ENCODE results near the gene KCNS3. TPM values are rescaled to one million over a fixed set of nuclear protein-coding genes. Genes with fewer than 3 reads are reported as not detected.

Gene KCNS3
- total and polyA plus RNA-seq, 2 of the 13 experiments (the other 11 are each of a cell fraction or from before 2014, with no cell fraction given), result not detected

GRCh38 chr2:17830053-17831034 lies 48.1 kb upstream of the KCNS3 start (continued):
- TF ChIP-seq FUBP1 (CRISPR knock-in tag; IDR thresholded peaks at IDR 0.05; ENCODE audit: borderline replicate concordance), result no peak
- 0 out of 2 replicates have a peak, but pooled peaks have one; percentile 27 for TF ChIP-seq ETV6 (CRISPR knock-in tag; conservative IDR thresholded peaks at IDR 0.05)
- TF ChIP-seq TP53 (CRISPR knock-in tag; conservative IDR thresholded peaks at IDR 0.05), result no peak
- peak; percentile 47; the same call in 1 of the 2 replicates for TF ChIP-seq THAP11 (CRISPR knock-in tag; IDR thresholded peaks at IDR 0.05)
- TF ChIP-seq ZNF687 (CRISPR knock-in tag; IDR thresholded peaks at IDR 0.05), result peak; percentile 82
- peak; percentile 48; the same call in 1 of the 2 replicates for TF ChIP-seq ARNT2 (CRISPR knock-in tag; IDR thresholded peaks at IDR 0.05; ENCODE audit: low read depth)
- TF ChIP-seq ZNF431 (CRISPR knock-in tag; IDR thresholded peaks at IDR 0.05; ENCODE audit: borderline replicate concordance, low read depth), result no peak
- 0 out of 2 replicates have a peak, but pooled peaks have one; percentile 21 for TF ChIP-seq SNAPC2 (CRISPR knock-in tag; IDR thresholded peaks at IDR 0.05)
- TF ChIP-seq ZNF235 (CRISPR knock-in tag; IDR thresholded peaks at IDR 0.05; ENCODE audit: borderline replicate concordance), result 0 out of 2 replicates have a peak, but pooled peaks have one; percentile 77
- TF ChIP-seq ZNF609 (CRISPR knock-in tag; IDR thresholded peaks at IDR 0.05; ENCODE audit: borderline replicate concordance), result no peak
- 0 out of 2 replicates have a peak, but pooled peaks have one; percentile 17 for TF ChIP-seq FOSL2 (CRISPR knock-in tag; IDR thresholded peaks at IDR 0.05)
- TF ChIP-seq ZNF136 (CRISPR knock-in tag; IDR thresholded peaks at IDR 0.05; ENCODE audit: low read depth), result no peak
- no peak for TF ChIP-seq PAF1 (CRISPR knock-in tag; IDR thresholded peaks at IDR 0.05)
- TF ChIP-seq NR3C1 (CRISPR knock-in tag; IDR thresholded peaks at IDR 0.05), result no peak
- TF ChIP-seq ZNF232 (CRISPR knock-in tag; IDR thresholded peaks at IDR 0.05; ENCODE audit: borderline replicate concordance), result no peak; the same call in 1 of the 2 replicates
- no peak for TF ChIP-seq SMYD3 (CRISPR knock-in tag; IDR thresholded peaks at IDR 0.05)
- TF ChIP-seq ZMAT3 (CRISPR knock-in tag; conservative IDR thresholded peaks at IDR 0.05), result no peak
